Spleen (tissue), 7 donors: ENCODE data around the gene GRN.

Source experiments
- CTCF ChIP-seq, 11 experiments: fragments of 200-600 bp in 7 of 11; fragments of 450-650 bp in 4 of 11; sonication (generic) in 4 of 11; IDR thresholded peaks in 8 of 11; conservative IDR thresholded peaks in 3 of 11; 1 replicate in 7 of 11; 2 replicates in 4 of 11; pipeline versions ENCODE4 v1.4.0 to v1.8.0; 2016 to 2021; ENCODE audit warnings: antibody characterized with exemption in 11 of 11, inconsistent platforms in 4 of 11, mild to moderate bottlenecking in 1 of 11
- POLR2A ChIP-seq, 3 donors: fragments of 450-650 bp; IDR thresholded peaks; one replicate each; pipeline ENCODE4 v1.5.1; 2017; ENCODE audit warnings: antibody characterized with exemption in 3 of 3, mild to moderate bottlenecking in 1 of 3
- donor health status: DM: no; HTN: no; CAD: no; lungs with moderate emphysema.
- donor health status: DM: no; HTN: no; CAD: no.
- donor health status: DM: no; HTN: no; CAD: no.

- no peak for TF ChIP-seq POLR2A (IDR thresholded peaks at IDR 0.05)
- TF ChIP-seq CTCF (IDR thresholded peaks at IDR 0.05 in 8 of 11, conservative IDR thresholded peaks at IDR 0.05 in 3 of 11): no peak
These were observed 33.4 kb upstream of the GRN start for GRCh38 chr17:44311562-44312181.
